Keratinocyte (primary cell): ENCODE data around the gene ANKRD17. TPM values are rescaled to one million over a fixed set of nuclear protein-coding genes. Genes with fewer than 3 reads are reported as not detected.

Source experiments
- DNase-seq: peaks from one replicate; pipeline ENCODE4 v3.0.0-alpha.2; 2011; ENCODE audit warnings: low read depth, missing footprints, low spot score
- FAIRE-seq: peaks from 2 replicates; lab custom pipeline; 2011; peaks lifted over from hg19 to GRCh38; lab: Jason Lieb, UNC
- H2AFZ ChIP-seq: 2 replicates; pipeline ENCODE4 v1.6.0; 2012; ENCODE audit warnings: low read length, control low read depth, inconsistent platforms; ENCODE audit not compliant: control insufficient read depth
- H3K27ac ChIP-seq: 2 replicates; pipeline ENCODE4 v1.5.1; 2011; ENCODE audit warnings: low read length; ENCODE audit not compliant: control insufficient read depth, insufficient read depth
- H3K27me3 ChIP-seq: 3 replicates; pipeline ENCODE4 v1.6.0; 2011; ENCODE audit warnings: low read length; ENCODE audit not compliant: control insufficient read depth, insufficient read depth; ENCODE audit errors: extremely low read depth
- H3K36me3 ChIP-seq, 2 experiments: 2 replicates in 1 of 2; 3 replicates in 1 of 2; pipeline ENCODE4 v1.5.1; 2011; ENCODE audit warnings: low read length in 2 of 2, mild to moderate bottlenecking in 1 of 2; ENCODE audit not compliant: control insufficient read depth in 2 of 2, insufficient read depth in 2 of 2; ENCODE audit errors: extremely low read depth in 1 of 2
- H3K4me1 ChIP-seq: 3 replicates; pipeline ENCODE4 v1.5.1; 2011; ENCODE audit warnings: low read length; ENCODE audit not compliant: control insufficient read depth, insufficient read depth; ENCODE audit errors: extremely low read depth
- H3K4me2 ChIP-seq: 3 replicates; pipeline ENCODE4 v1.6.0; 2011; ENCODE audit warnings: low read depth, low read length; ENCODE audit not compliant: control insufficient read depth, insufficient read depth; ENCODE audit errors: extremely low read depth
- H3K4me3 ChIP-seq, 3 experiments: fragments of 200-600 bp in 1 of 3; sonication (generic) in 1 of 3; 2 replicates in 2 of 3; 3 replicates in 1 of 3; pipeline ENCODE4 v1.5.1; 2011 to 2016; ENCODE audit warnings: low read length in 3 of 3, mild to moderate bottlenecking in 3 of 3, control low read depth in 2 of 3, inconsistent platforms in 1 of 3, low read depth in 1 of 3, mixed read lengths in 1 of 3, mixed run types in 1 of 3, moderate library complexity in 1 of 3; ENCODE audit not compliant: control insufficient read depth in 2 of 3, insufficient read depth in 2 of 3; ENCODE audit errors: extremely low read depth in 1 of 3
- H3K79me2 ChIP-seq: 2 replicates; pipeline ENCODE4 v1.6.0; 2012; ENCODE audit warnings: low read length; ENCODE audit not compliant: control insufficient read depth, insufficient read depth
- H3K9ac ChIP-seq: 3 replicates; pipeline ENCODE4 v1.6.0; 2011; ENCODE audit warnings: low read length; ENCODE audit not compliant: control insufficient read depth, insufficient read depth; ENCODE audit errors: extremely low read depth
- H3K9me1 ChIP-seq: 3 replicates; pipeline ENCODE4 v1.6.0; 2011; ENCODE audit warnings: low read length; ENCODE audit not compliant: control insufficient read depth, insufficient read depth; ENCODE audit errors: extremely low read depth
- H3K9me3 ChIP-seq: 2 replicates; pipeline ENCODE4 v1.5.1; 2012; ENCODE audit warnings: low read depth, low read length; ENCODE audit not compliant: control insufficient read depth
- H4K20me1 ChIP-seq: 3 replicates; pipeline ENCODE4 v1.6.0; 2011; ENCODE audit warnings: low read length; ENCODE audit not compliant: control insufficient read depth, insufficient read depth; ENCODE audit errors: extremely low read depth
- CTCF ChIP-seq, 3 experiments: IDR thresholded peaks in 1 of 3; conservative IDR thresholded peaks in 1 of 3; optimal IDR thresholded peaks in 1 of 3; 2 replicates in 2 of 3; 3 replicates in 1 of 3; pipeline versions ENCODE3 to v1.5.1; 2011; ENCODE audit warnings: low read length in 3 of 3, mild to moderate bottlenecking in 3 of 3, moderate library complexity in 2 of 3, control low read depth in 1 of 3, inconsistent platforms in 1 of 3; ENCODE audit not compliant: insufficient read depth in 2 of 3; ENCODE audit errors: extremely low read depth in 1 of 3
- EZH2 ChIP-seq: IDR thresholded peaks from one replicate; pipeline ENCODE4 v1.6.1; 2012; ENCODE audit warnings: inconsistent platforms, mild to moderate bottlenecking, low read length, moderate library complexity
- dilution Hi-C: fragments of 300-500 bp; cut with MboI; formaldehyde crosslinking; loops from one replicate; pipeline ENCODE4 v1.7.0; 2020; ENCODE audit warnings: low sequenced_read_pairs; ENCODE audit not compliant: extremely low pct_ligation_motif_present
- polyA plus RNA-seq, 5 experiments: library from polyadenylated mRNA; depleted of rRNA in 3 of 5; stranded (reverse) in 3 of 5; stranded (forward) in 1 of 5; unstranded in 1 of 5; fragments of >200 nt; gene quantifications; 1 replicate in 1 of 5; 2 replicates in 3 of 5; 3 replicates in 1 of 5; pipeline versions ENCODE4 v1.2.1 to v1.2.3, GENCODE V29; 2011 to 2012; ENCODE audit warnings: missing spikeins in 2 of 5, low read depth in 1 of 5, low replicate concordance in 1 of 5

The ANKRD17 gene
- polyA plus RNA-seq, 1 donor (not counting 4 experiments of a cell fraction or from before 2014, with no cell fraction given), result 51.5 TPM

- Histone ChIP-seq H3K36me3 (peaks cover 0 to 2% of the 10 kb centered on the region in 2 experiments), H3K4me3 (no peak overlapping the region), H3K9ac (no peak overlapping the region), H3K4me2 (no peak overlapping the region), H3K79me2 (no peaks in the 10 kb centered on the region), H3K9me3 (no peaks in the 10 kb centered on the region), H2AFZ (no peak overlapping the region), H4K20me1 (no peaks in the 10 kb centered on the region), H3K27ac (no peak overlapping the region), H3K27me3 (no peaks in the 10 kb centered on the region), H3K9me1 (no peaks in the 10 kb centered on the region), H3K4me1 (peaks cover 5% of the 10 kb centered on the region)
- TF ChIP-seq EZH2 (no peak), CTCF (optimal IDR thresholded peaks at IDR 0.05 in 1 of 3, IDR thresholded peaks at IDR 0.05 in 1 of 3, conservative IDR thresholded peaks at IDR 0.05 in 1 of 3; ENCODE audit: extremely low read depth in 1 of 3, insufficient read depth in 2 of 3, low read length in 3 of 3) (no peak)
- DNase-seq (no peak), FAIRE-seq (no peak)
- dilution Hi-C loops, result no loop called here
Measured at GRCh38 chr4:73281982-73282381, 23.4 kb upstream of the ANKRD17 start.

- Histone ChIP-seq H3K36me3 (peaks cover 0 to 2% of the 10 kb centered on the region in 2 experiments), H3K27me3 (no peaks in the 10 kb centered on the region), H4K20me1 (no peaks in the 10 kb centered on the region), H2AFZ (no peak overlapping the region), H3K9me1 (no peaks in the 10 kb centered on the region), H3K4me1 (peaks cover 5% of the 10 kb centered on the region), H3K4me3 (no peak overlapping the region), H3K4me2 (no peak overlapping the region), H3K9ac (no peak overlapping the region), H3K79me2 (no peaks in the 10 kb centered on the region), H3K27ac (no peak overlapping the region), H3K9me3 (no peaks in the 10 kb centered on the region)
- dilution Hi-C loops, result no loop called here
- TF ChIP-seq EZH2 (no peak), CTCF (optimal IDR thresholded peaks at IDR 0.05 in 1 of 3, IDR thresholded peaks at IDR 0.05 in 1 of 3, conservative IDR thresholded peaks at IDR 0.05 in 1 of 3; ENCODE audit: extremely low read depth in 1 of 3, insufficient read depth in 2 of 3, low read length in 3 of 3) (no peak)
- no peak for DNase-seq
- no peak for FAIRE-seq
Measured at GRCh38 chr4:73281396-73281795, 22.8 kb upstream of the ANKRD17 start.
